ENCODE data around the gene APEH. TPM values are rescaled to one million over a fixed set of nuclear protein-coding genes. Genes with fewer than 3 reads are reported as not detected.

APEH gene
- total and polyA plus RNA-seq, 10 of the 15 experiments (the other 5 are each of a cell fraction or from before 2014, with no cell fraction given), result 74.4 to 214 (median 131) TPM

DNA sequence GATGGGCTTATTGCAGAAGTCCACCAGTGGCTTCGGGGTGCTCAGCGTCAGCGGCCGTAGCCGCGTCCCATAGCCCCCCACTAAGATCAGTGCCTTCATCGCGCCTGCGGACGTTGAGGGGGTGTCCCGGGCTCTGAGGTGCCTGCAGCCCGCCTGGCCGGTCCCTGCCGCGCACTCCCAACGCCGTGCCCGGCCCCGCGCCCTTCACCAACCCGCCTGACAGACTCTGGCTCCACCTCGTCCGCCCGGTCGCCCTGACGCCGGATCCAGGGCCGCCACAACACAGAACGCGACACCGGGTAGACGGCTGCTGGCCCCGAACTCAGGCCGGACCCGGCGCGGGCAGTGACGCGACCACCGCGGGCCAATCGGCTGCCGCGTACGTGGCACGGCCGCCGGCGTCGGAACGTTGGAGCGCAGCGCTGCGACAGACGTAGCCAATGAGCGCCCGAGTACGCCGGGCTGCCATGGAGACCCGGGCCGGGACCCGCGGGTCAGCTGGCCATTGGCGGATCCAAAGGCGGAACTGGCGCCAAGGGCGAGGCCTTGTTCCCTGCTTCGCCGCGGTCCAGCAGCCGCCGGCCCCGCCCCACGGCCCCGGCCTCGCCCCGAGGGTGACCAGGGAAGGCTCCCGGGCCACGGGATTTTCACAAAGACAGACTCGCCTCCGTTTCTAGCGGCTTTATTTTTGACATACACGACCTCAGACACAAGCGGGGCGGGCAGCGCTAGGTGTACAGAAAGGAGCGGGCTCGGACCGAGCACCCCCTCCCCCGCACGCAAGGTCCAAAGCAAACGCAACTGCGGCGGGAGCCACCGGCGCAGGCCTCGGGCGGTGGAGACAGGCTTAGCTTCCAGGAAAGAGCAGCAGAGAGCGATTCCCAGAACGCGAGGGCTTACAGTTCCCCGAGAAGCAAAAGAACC lies 49.7 kb downstream of the APEH start, which contains the start of gene GMPPB (continued):
- TF ChIP-seq SRF (IDR thresholded peaks at IDR 0.05; ENCODE audit: low read depth in 2 of 2, low read length in 2 of 2) (peak in 1 of 2 experiments; percentile 61; a peak in 2 of 4 replicates), ZBED1 (IDR thresholded peaks at IDR 0.05; ENCODE audit: borderline replicate concordance) (no peak), NFXL1 (IDR thresholded peaks at IDR 0.05; ENCODE audit: borderline replicate concordance) (no peak), CBFB (IDR thresholded peaks at IDR 0.05; ENCODE audit: low read depth) (0 out of 2 replicates have a peak, but pooled peaks have one; percentile 10), RB1 (IDR thresholded peaks at IDR 0.05; ENCODE audit: borderline replicate concordance) (peak; percentile 51; the same call in 1 of the 2 replicates), SMAD5 (IDR thresholded peaks at IDR 0.05; ENCODE audit: low read depth) (peak; percentile 37; the same call in 1 of the 2 replicates), IRF4 (IDR thresholded peaks at IDR 0.05; ENCODE audit: low read depth, low read length) (no peak), BMI1 (IDR thresholded peaks at IDR 0.05; ENCODE audit: borderline replicate concordance) (peak; percentile 88; the same call in 1 of the 2 replicates), SIN3A (IDR thresholded peaks at IDR 0.05; ENCODE audit: low read depth, low read length) (peak; percentile 88), BHLHE40 (IDR thresholded peaks at IDR 0.05; ENCODE audit: borderline replicate concordance in 1 of 2, low read depth in 2 of 2, low read length in 1 of 2) (peak in 1 of 2 experiments; percentile 50; a peak in 1 of 4 replicates), YY1 (IDR thresholded peaks at IDR 0.05; ENCODE audit: low read depth, low read length) (0 out of 2 replicates have a peak, but pooled peaks have one; percentile 10)
- TF ChIP-seq, protein P1, sequence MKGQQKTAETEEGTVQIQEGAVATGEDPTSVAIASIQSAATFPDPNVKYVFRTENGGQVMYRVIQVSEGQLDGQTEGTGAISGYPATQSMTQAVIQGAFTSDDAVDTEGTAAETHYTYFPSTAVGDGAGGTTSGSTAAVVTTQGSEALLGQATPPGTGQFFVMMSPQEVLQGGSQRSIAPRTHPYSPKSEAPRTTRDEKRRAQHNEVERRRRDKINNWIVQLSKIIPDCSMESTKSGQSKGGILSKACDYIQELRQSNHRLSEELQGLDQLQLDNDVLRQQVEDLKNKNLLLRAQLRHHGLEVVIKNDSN (IDR thresholded peaks at IDR 0.05; ENCODE audit: borderline replicate concordance, extremely low read length, insufficient read depth, low read depth, low read length), result no peak
- TF ChIP-seq, protein P2, sequence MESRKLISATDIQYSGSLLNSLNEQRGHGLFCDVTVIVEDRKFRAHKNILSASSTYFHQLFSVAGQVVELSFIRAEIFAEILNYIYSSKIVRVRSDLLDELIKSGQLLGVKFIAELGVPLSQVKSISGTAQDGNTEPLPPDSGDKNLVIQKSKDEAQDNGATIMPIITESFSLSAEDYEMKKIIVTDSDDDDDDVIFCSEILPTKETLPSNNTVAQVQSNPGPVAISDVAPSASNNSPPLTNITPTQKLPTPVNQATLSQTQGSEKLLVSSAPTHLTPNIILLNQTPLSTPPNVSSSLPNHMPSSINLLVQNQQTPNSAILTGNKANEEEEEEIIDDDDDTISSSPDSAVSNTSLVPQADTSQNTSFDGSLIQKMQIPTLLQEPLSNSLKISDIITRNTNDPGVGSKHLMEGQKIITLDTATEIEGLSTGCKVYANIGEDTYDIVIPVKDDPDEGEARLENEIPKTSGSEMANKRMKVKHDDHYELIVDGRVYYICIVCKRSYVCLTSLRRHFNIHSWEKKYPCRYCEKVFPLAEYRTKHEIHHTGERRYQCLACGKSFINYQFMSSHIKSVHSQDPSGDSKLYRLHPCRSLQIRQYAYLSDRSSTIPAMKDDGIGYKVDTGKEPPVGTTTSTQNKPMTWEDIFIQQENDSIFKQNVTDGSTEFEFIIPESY (IDR thresholded peaks at IDR 0.05), result no peak
- TF ChIP-seq, protein P3, sequence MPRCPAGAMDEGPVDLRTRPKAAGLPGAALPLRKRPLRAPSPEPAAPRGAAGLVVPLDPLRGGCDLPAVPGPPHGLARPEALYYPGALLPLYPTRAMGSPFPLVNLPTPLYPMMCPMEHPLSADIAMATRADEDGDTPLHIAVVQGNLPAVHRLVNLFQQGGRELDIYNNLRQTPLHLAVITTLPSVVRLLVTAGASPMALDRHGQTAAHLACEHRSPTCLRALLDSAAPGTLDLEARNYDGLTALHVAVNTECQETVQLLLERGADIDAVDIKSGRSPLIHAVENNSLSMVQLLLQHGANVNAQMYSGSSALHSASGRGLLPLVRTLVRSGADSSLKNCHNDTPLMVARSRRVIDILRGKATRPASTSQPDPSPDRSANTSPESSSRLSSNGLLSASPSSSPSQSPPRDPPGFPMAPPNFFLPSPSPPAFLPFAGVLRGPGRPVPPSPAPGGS (IDR thresholded peaks at IDR 0.05; ENCODE audit: borderline replicate concordance, insufficient read depth, low read depth, low read length, poor library complexity, severe bottlenecking), result peak; percentile 26
- TF ChIP-seq, protein P4, sequence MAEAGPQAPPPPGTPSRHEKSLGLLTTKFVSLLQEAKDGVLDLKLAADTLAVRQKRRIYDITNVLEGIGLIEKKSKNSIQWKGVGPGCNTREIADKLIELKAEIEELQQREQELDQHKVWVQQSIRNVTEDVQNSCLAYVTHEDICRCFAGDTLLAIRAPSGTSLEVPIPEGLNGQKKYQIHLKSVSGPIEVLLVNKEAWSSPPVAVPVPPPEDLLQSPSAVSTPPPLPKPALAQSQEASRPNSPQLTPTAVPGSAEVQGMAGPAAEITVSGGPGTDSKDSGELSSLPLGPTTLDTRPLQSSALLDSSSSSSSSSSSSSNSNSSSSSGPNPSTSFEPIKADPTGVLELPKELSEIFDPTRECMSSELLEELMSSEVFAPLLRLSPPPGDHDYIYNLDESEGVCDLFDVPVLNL (IDR thresholded peaks at IDR 0.05; ENCODE audit: low read depth, low read length), result peak; percentile 79
- TF ChIP-seq, protein P5, sequence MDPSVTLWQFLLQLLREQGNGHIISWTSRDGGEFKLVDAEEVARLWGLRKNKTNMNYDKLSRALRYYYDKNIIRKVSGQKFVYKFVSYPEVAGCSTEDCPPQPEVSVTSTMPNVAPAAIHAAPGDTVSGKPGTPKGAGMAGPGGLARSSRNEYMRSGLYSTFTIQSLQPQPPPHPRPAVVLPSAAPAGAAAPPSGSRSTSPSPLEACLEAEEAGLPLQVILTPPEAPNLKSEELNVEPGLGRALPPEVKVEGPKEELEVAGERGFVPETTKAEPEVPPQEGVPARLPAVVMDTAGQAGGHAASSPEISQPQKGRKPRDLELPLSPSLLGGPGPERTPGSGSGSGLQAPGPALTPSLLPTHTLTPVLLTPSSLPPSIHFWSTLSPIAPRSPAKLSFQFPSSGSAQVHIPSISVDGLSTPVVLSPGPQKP (IDR thresholded peaks at IDR 0.05; ENCODE audit: low read depth, low read length), result no peak

Data from GM12878 (cell line).